DMS 273 treated with DMSO at 0.1 percent for 48 hours (cell line): ENCODE results near the gene KRTAP12-3.
"Not testable (repeated sequence)": the region's sequence is repeated elsewhere in the genome, so short reads cannot be mapped to it uniquely, and the experiment has no call there.

Experiments used
- DNase-seq: peaks from one replicate; lab custom pipeline; 2025; lab: John Stamatoyannopoulos, UW

Gene KRTAP12-3

GRCh38 chr21:44650973-44651675 is 6.6 kb upstream of the KRTAP12-3 start:
- DNase-seq = no peak

DNA sequence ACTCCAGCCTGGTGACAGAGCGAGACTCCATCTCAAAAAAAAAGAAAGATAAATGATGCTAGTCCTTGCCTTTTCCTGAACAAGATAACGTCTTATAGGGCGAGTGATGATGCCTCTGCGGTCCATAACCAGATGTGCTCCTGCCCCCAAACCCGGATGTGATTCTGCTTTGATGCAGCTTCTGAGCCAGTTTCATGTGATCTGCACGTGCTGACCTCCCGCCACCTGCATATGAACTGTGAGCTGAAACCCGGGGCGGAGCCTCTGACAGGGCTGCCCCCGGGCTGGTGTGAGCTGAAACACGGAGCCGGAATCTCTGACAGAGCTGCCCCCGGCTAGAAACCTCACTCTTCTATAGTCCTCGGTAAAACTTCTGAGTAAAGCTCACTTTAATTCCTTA is 4.6 kb upstream of the KRTAP12-3 start:
- DNase-seq = no peak

DNA sequence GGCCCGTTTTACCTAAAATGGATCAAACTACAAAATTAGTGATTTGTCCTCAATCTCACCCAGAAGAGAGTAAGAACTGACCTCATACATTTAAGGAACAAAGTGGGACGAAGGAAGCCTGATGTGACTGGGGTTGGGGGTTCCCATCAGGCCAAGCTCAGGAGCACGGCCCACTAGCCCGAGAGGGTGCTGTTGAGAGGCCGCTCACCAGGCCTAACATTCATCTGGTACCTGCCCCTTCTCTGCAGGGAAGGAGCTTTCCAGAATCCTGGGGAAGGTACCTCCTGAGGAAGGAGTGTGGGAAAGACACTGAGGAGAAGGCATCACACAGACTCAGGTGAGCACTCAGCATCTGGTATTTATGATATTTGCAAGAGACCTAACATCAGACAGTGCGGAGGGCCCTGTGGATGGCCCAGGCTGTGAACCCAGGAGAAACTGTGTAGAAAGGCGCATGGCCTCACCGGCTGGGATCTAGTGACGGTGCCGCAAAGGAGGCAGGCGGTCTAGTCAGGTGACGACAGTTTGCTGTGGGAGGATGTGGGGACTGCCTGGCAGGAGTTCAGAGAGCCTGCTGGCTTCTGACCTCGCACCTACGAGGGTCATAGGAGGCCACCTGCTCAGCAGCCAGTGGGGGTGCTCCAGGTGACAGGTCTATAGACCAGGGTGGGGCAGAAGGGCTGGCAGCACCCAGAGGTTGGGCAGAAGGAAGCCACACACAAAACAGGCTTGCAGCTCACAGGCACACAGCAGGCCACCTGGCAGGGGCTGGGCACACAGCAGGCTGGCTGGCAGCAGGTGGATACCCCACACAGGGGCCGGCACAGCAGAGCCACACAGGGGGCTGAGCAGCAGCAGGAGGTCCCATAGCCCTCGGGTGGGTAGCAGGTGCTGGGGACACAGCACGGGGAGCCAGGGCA is 3.8 kb upstream of the KRTAP12-3 start:
- no peak for DNase-seq

DNA sequence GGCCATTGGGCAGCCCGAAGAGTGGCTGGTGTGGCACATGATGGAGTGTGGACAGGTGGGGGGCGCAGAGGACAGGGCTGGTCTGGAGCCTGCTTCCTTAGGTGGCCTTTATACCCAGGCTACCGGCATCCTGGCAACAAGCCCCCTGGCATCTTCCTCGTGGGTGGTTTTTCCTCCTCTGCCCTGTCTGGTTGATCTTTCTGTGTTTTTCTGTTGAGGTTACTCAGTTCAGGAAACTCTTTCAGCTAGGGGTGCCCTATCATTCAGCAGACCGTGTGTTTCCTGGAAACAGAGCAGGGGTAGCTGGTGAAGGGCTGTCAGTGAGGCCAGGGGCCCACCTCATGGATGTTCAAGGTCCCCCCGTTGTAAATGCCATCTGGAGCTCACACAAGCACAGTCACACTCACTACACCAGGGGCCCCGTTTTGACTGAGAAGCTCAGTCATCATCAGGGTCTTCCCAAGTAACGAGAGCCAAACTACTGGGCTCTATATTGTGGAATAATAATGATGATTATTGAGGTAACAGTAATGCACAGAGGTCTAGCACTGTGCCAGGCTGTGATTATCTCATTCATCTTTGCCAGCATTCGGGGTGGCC is 3.1 kb upstream of the KRTAP12-3 start, which contains the start of gene KRTAP12-4:
TSS of gene KRTAP12-4 (minus strand) at position 84 of the 600 bp plus-strand sequence. CDS start at position 39, 45 bp downstream.
- DNase-seq = no peak

DNA sequence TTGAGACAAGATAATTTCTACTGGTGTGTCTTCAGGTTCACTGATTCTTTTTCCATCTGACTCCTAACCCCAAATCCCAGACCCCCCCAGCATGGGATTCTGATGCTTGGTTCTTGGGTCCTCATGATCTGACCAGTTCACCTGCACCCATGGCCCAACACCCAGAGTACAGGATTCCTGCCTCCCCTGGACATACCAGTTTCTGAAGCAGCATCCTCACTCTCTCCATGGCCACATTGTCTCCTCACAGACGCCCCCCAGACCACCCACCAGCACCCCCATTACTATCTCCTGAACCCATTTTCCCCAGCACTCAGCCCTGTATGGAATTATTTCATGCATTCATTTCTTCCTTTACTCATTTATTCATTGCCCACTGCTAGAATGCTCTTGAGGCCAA is 864 bp upstream of the KRTAP12-3 start:
- DNase-seq = no peak

GRCh38 chr21:44658541-44658910 is 794 bp downstream of the KRTAP12-3 start:
- no peak for DNase-seq

- DNase-seq = no peak
Measured at GRCh38 chr21:44658913-44659595, 1.3 kb downstream of the KRTAP12-3 start.

DNA sequence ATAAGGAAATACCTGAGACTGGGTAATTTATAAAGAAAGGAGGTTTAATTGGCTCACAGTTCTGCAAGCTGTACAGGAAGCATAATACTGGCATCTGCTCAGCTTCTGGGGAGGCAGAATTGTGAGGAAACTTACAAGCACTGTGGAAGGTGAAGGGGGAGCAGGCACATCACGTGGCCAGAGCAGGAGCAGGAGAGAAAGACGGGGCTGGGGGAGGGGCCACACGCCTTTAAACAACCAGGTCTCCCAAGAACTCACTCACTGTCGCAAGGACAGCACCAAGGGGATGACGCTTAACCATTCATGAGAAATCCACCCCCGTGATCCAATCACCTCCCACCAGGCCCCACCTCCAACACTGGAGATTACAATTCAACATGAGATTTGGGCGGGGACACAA is 3.8 kb downstream of the KRTAP12-3 start:
- not testable (repeated sequence) for DNase-seq

GRCh38 chr21:44664691-44665090 is 7.0 kb downstream of the KRTAP12-3 start:
- DNase-seq = no peak

DNA sequence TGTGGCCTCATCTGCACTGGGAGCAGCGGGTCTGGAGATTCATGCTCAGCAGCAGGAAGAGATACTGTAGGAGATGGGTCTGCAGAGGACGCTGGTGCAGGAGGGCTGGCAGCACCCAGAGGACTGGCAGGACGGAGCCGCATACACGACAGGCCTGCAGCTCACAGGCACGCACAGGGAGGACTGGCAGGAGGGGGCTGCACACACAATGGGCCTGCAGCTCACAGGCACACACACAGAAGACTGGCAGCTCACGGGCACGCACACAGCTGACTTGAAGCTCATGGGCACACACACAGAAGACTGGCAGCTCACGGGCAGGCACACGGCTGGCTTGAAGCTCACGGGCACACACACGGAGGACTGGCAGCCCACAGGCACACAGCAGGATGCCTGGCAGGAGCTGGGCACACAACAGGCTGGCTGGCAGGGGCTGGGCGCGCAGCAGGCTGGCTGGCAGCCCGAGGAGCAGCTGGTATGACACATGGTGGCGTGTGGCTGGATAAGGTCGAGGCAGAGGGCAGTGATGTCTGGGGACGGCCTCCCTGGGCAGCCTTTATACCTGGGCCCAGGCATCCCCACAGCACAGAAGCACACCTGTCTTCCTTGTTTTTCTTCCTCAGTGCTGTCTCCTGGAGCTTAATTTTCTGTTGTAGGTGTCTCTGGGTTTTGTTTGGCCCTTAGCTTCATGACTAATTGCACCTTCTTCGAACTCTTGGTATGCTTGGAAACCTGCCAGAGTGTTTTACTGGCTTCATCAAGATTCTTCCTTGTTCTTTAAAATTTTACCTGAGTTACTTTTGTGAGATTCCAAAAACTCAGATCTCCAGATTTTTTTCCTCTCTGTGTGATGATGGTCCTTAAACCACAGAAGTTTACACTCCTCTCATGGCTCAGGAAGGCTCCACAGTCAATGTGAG is 8.9 kb downstream of the KRTAP12-3 start, which contains the start of gene KRTAP12-2:
TSS of gene KRTAP12-2 (minus strand) at position 527 of the 920 bp plus-strand sequence. CDS start at position 486, 41 bp downstream.
- peak; percentile 61 for DNase-seq

GRCh38 chr21:44667612-44668011 is 9.9 kb downstream of the KRTAP12-3 start:
- no peak for DNase-seq

DNA sequence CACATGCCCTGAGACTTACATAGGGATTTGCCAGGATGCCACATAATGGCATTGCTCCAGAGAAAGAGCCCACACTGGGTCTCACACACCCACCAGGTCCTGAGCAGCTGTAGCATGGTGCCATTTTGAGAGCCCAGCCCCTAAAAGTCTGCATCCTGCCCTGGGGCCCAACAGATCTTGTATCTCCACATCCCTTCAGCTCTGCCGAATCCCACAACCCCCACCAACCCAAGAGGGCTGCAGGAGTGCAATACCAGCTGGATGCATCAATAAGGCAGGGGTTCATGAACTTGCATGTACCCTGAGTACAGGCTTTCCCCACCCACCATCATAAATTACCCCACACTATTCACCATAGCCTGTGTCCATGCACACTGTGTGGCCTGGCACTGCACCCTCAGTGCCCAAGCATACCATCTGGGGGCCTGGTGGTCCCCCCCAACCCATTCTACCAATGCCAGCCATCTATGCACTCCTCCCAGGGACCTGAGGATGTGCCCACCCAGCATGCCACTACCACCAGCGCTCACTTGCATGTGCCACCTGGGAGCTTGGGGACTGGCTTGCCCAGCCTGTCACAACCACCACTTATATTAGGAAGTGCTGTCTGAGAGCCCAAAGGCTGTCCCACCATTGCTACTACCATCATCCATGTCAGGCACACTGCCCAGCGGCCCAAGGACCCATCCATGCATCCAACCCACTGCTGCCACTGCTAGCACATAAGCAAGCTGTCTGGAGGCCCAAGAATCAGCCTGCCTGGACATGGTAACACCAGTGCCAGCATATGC is 13.1 kb downstream of the KRTAP12-3 start:
- DNase-seq = no peak

GRCh38 chr21:44671911-44672310 is 14.2 kb downstream of the KRTAP12-3 start:
- DNase-seq = no peak

DNA sequence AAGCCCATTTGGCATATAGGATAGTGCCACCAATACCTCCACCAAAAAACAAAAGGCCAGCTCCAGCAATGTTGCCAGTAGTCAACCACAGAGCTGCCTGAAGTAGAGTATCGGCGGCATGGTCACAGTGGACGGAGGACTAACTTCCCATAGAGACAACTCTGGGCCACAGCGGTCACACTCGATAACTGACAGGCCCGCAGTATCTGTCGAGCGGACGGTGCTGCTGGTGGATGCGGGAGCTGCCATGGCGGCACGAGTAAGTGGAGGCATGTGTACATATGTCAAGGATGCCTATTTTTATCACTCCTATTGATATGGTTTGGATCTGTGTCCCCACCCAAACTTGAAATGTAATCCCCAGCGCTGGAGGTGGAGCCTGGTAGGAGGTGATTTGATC is 20.1 kb downstream of the KRTAP12-3 start:
- DNase-seq = no peak

DNA sequence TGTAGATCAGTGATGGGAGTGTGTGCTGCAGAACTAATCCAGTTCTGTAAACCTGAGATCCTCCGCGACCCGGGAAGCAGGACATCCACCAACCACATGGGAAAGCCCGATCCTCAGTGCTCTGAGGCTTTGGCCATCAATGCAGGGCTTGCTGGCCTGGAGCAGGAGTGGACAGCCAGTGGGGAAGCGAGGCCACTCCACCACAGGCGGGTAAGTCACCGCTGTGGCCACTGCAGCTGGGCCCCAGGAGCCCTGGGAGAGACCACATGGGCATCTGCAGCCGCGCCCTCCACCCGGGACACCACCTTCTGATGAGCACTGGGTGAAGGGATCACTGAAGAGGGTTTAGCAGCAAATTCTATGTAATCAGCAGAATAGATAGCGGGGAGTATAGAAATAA is 23.4 kb downstream of the KRTAP12-3 start:
- DNase-seq = no peak

GRCh38 chr21:44681861-44682579 is 24.3 kb downstream of the KRTAP12-3 start, which contains the start of gene KRTAP12-1:
Gene KRTAP12-1 (minus strand): TSS chr21:44682163. CDS start chr21:44682123, 40 bp downstream.
- DNase-seq = peak; percentile 42

DNA sequence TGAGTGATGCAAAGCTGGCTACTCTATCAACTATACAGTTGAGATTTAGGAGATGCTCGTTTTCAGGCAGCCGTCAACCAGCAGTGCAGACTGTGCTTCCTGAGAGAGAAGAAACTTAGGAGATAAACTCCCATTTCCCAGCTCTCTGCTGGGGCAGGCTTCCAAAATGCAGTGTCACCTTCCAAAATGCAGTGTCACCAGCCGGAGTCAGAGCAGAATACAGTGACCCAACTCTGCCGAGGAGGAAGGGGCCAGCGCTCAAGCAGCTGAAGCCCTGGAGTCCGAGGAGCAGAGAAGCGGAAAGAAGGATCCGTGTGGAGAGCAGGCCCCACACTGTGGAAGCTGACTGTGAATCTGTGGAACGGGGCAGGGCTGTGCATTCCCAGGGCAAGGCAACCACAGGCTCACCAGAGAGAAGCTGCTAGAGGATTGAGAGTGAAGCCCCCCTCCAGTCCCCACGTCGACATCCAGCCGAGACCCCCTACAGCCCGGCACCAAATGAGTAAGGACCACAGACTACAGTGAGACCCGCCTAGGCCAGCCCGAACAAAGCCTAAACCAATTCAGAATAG is 24.9 kb downstream of the KRTAP12-3 start:
- DNase-seq = no peak

DNA sequence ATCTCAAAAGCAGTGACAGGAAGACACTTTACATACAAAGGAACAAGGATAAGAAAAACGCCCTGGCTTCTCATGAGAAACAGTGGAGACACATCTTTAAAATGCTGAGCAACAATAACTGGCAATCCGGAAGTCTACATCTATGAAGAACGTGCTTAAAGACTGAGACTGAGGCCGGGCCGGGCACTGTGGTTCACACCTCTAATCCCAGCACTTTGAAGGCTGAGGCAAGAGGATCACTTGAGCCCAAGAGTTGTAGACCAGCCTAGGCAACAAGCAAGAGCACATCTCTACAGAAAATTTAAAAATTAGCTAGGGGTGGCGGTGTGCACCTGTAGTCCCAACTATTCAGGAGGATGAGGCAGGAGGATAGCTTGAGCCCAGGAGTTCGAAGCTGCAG is 26.3 kb downstream of the KRTAP12-3 start:
- DNase-seq = no peak

GRCh38 chr21:44684483-44684882 is 26.8 kb downstream of the KRTAP12-3 start:
- no peak for DNase-seq
